ENCODE data around the gene ADORA1. TPM values are rescaled to one million over a fixed set of nuclear protein-coding genes. Genes with fewer than 3 reads are reported as not detected.

ADORA1 gene
- polyA plus RNA-seq, 1 donor: 0.55 TPM

DNA sequence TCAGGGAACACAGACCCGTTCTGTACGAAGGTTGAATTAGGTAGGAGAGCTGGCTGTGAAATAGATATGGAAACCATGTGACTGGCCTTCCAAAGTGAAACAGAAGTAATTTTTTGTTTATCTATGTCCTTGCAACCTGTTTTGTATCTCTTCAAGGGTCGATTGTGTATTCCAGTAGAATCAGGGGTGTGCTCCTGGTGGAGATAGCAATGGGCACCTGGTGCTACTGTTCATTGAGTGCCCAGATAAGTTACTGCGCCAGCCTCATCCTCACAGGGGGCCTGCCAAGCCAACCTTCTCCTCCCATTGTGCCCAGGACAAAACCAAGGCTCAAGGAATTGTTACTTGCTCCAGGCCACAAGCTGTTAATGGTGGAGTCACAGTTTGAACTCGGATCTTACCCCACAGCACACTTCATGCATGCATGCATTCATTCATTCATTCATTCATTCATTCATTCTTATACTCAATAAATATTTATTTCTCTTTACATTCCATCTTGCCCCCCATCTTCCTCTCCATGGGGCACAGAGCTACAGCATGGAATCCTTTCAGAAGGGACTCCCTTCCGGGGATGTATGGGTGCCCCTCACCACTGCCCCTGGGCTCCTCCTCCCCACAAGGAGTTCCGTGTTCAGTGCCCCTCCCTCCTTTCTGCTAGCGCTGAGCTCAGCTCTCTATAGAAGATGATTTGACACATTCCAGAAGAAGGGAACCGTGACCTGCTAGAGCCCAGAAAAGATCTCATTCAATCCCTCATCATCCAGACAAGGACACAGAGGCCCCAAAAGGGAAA lies 24.0 kb downstream of the ADORA1 start:
- no peaks in the 10 kb centered on the region for H3K36me3 ChIP-seq (ENCODE audit: control insufficient read depth, insufficient read depth, low read length)
- no peak overlapping the region for H3K27ac ChIP-seq (ENCODE audit: low read length)
- WGBS (ENCODE audit: insufficient coverage, low lambda C conversion rate): no CpG with 5 or more reads among the region's 9 CpGs
- peaks cover 11% of the 10 kb centered on the region for H3K4me1 ChIP-seq (ENCODE audit: control insufficient read depth, insufficient read depth, low read length)
- no peak overlapping the region for H3K4me3 ChIP-seq (ENCODE audit: low read length)
- no peaks in the 10 kb centered on the region for H3K9me3 ChIP-seq (ENCODE audit: control insufficient read depth, low read depth, low read length)
- no peaks in the 10 kb centered on the region for H3K27me3 ChIP-seq (ENCODE audit: control insufficient read depth, insufficient read depth, low read length)
- no peak for DNase-seq

DNA sequence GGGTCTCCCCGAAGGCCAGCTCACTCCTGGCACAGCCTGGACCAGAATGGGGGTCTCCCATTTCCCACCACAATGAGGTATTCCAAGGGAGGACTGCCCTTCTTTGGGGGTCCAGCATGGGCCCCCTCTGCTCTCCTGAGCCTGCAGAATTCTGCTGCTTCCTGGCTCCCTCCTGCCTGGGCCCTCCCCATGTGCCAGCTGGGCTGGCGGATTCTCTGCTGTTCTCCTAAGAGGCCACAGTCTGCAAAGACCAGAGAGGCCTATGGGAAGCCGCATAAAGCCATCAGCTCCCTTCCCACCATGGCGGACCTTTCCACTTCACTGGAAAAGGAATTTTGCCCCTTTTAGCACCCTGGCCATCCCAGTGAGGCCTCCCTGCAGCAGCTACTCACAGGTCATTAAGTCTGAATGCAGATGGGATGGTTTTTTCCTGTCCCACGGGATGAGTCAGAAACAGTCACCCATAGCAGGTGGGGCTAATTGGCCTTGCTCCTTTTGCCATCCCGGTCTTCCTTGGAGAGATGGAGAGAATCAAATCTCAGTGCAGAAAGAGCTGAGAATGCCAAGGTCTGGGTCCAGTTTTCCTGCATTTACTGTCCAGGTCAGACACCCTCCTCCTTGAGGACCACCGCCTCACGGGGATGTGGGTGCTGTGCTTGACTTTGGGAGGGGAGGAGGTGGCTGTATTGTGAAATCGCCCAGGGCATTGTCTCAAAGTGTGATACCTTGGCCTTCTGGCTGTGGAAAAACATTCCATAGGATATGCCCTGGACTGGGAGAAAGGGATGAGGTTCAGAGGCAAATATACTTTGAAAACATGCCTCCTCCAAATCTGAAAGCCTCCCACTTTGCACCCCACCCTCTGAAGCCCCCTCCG lies 24.9 kb downstream of the ADORA1 start:
- Histone ChIP-seq H3K4me3 (ENCODE audit: low read length) (no peak overlapping the region), H3K36me3 (ENCODE audit: control insufficient read depth, insufficient read depth, low read length) (no peaks in the 10 kb centered on the region), H3K9me3 (ENCODE audit: control insufficient read depth, low read depth, low read length) (no peaks in the 10 kb centered on the region), H3K4me1 (ENCODE audit: control insufficient read depth, insufficient read depth, low read length) (peaks cover 18% of the 10 kb centered on the region), H3K27me3 (ENCODE audit: control insufficient read depth, insufficient read depth, low read length) (no peaks in the 10 kb centered on the region), H3K27ac (ENCODE audit: low read length) (no peak overlapping the region)
- no peak for DNase-seq
- no CpG with 5 or more reads among the region's 10 CpGs for WGBS (ENCODE audit: insufficient coverage, low lambda C conversion rate)

DNA sequence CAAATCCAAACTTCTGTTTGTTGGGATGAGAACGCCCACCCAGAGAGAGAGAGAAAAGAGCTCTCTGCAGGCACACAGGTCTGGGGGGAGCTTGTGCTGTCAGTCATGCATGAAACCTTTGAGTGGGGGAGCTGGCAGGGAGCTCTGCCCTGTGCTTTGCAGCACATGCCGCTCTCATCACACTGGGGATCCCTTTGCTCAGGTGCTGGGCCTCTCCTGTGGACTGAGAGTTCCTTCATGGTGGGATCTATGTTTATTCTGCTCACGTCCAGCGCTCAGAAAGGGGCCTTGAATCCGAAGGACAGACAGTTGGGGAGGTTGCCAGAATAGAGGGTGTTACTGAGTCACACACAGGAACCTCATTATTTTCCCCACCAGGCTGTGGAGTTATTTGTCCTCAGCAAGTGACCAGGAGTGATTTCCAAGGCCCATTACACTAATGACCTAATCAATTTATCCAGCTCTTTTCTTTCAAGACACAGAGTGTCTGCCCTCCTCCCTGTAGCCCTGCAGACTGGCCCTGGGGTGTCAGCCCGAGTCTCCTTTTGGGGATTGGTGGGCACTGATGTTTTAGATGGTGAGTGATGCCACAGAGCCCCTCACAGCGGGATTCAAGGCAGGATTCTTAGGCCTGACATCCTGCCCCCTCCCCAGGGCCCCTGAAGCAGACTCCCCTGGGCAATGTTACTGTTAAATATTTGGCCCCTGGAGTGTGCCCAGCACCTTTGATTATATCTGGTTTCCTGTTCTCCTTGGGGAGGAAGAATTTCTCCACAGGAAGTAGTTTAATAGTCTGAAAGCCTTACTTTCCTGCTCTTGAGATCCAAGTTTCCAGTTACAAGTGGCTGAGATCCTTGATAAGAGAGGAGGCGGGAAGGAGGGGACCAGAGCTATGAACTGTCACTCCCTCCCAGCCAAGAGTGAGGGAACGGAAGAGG lies 25.8 kb downstream of the ADORA1 start:
- Histone ChIP-seq H3K36me3 (ENCODE audit: control insufficient read depth, insufficient read depth, low read length) (no peaks in the 10 kb centered on the region), H3K4me3 (ENCODE audit: low read length) (no peak overlapping the region), H3K9me3 (ENCODE audit: control insufficient read depth, low read depth, low read length) (no peaks in the 10 kb centered on the region), H3K27ac (ENCODE audit: low read length) (no peak overlapping the region), H3K4me1 (ENCODE audit: control insufficient read depth, insufficient read depth, low read length) (peaks cover 18% of the 10 kb centered on the region), H3K27me3 (ENCODE audit: control insufficient read depth, insufficient read depth, low read length) (no peaks in the 10 kb centered on the region)
- WGBS (ENCODE audit: insufficient coverage, low lambda C conversion rate): 70% methylated on average over 2 of the region's 9 CpGs
- DNase-seq: no peak

DNA sequence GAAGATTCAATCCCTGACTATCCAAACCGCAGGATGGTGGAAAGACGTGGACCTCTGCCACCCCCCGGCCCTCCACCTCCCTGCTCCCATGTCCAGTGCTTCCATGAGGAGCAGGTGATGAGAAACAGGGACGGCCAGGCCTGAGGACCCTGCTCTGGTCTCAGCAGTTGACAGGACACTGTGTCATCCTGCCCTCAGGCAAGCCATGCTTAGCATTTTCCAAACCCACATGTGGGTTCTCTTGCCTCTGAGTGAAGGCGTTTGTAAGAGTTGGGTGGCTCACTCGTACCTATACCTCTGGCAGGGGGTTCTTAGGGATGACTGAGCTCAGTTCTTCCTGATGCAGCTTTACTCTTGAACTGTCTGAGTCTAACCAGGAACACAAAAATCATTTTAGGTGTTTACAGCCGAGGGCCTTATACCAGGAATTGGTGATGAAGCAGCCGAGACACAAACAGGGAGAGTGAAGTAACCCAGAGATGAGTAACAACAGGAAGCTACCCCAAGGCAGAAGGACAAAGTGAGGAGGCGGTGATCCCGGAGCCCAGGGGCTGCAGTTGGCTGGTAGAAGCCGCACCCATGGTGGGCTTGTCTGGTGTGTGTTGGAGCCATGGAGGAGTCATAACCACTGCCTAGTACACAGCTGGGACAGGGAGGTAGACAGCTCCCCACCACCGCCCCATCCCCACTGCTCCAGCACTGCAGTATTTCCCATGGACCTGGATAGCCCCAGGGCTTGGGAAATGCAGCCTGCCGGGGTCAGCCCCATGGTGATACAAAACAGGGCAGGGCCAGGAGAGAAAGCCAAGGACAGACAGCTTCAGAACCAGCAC lies 26.7 kb downstream of the ADORA1 start:
- no peaks in the 10 kb centered on the region for H3K36me3 ChIP-seq (ENCODE audit: control insufficient read depth, insufficient read depth, low read length)
- no peaks in the 10 kb centered on the region for H3K9me3 ChIP-seq (ENCODE audit: control insufficient read depth, low read depth, low read length)
- no CpG with 5 or more reads among the region's 13 CpGs for WGBS (ENCODE audit: insufficient coverage, low lambda C conversion rate)
- no peak overlapping the region for H3K4me3 ChIP-seq (ENCODE audit: low read length)
- peaks cover 18% of the 10 kb centered on the region for H3K4me1 ChIP-seq (ENCODE audit: control insufficient read depth, insufficient read depth, low read length)
- no peak for DNase-seq
- no peaks in the 10 kb centered on the region for H3K27me3 ChIP-seq (ENCODE audit: control insufficient read depth, insufficient read depth, low read length)
- no peak overlapping the region for H3K27ac ChIP-seq (ENCODE audit: low read length)

DNA sequence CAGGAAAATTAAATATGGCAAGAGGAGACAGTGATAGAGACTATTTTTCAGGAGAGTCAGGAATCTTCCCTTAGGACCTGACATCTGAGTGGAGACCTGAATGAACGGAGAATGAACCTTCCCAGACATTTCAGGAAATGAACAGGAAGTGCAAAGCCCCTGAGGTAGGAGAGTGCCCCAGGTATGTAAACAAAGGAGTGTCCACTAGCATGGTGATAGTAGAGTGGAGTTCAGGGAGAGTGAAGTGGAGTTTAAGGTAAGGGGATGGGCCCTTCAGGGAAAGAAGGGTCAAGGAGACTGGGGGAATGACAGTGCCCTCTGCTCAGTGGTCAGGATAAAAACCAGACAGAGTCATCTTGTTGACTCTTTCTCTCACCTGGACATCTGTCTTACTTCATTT lies 28.8 kb downstream of the ADORA1 start:
- H3K36me3 ChIP-seq (ENCODE audit: control insufficient read depth, insufficient read depth, low read length): no peaks in the 10 kb centered on the region
- H3K27ac ChIP-seq (ENCODE audit: low read length): no peak overlapping the region
- peak in 1 of 2 donors; percentile 38 for DNase-seq
- no peak overlapping the region for H3K4me3 ChIP-seq (ENCODE audit: low read length)
- no CpG with 5 or more reads among the region's 1 CpG for WGBS (ENCODE audit: insufficient coverage, low lambda C conversion rate)
- H3K4me1 ChIP-seq (ENCODE audit: control insufficient read depth, insufficient read depth, low read length): peaks cover 18% of the 10 kb centered on the region
- no peaks in the 10 kb centered on the region for H3K9me3 ChIP-seq (ENCODE audit: control insufficient read depth, low read depth, low read length)
- H3K27me3 ChIP-seq (ENCODE audit: control insufficient read depth, insufficient read depth, low read length): no peaks in the 10 kb centered on the region

DNA sequence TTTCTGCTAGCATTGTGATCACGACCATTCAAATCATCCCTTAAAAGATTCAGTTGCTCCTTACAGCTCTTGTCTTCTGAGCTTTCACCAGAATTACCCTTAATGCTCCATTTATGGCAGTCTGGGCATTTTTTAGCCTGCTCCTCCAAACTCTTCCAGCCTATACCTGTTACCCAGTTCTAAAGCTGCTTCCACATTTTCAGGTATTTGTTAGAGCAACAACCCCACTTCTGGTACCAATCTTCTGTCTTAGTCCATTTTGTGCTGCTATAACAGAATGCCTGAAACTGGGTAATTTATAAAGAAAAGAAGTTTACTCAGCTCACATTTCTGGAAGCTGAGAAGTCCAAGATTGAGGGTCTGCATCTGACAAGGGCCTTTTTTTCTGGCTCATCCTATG lies 30.9 kb downstream of the ADORA1 start:
- Histone ChIP-seq H3K36me3 (ENCODE audit: control insufficient read depth, insufficient read depth, low read length) (no peaks in the 10 kb centered on the region), H3K4me1 (ENCODE audit: control insufficient read depth, insufficient read depth, low read length) (peaks cover 18% of the 10 kb centered on the region), H3K27ac (ENCODE audit: low read length) (no peak overlapping the region), H3K4me3 (ENCODE audit: low read length) (no peak overlapping the region), H3K9me3 (ENCODE audit: control insufficient read depth, low read depth, low read length) (no peaks in the 10 kb centered on the region), H3K27me3 (ENCODE audit: control insufficient read depth, insufficient read depth, low read length) (peaks cover 2% of the 10 kb centered on the region)
- DNase-seq: no peak
- WGBS (ENCODE audit: insufficient coverage, low lambda C conversion rate): no CpG with 5 or more reads among the region's 1 CpG

DNA sequence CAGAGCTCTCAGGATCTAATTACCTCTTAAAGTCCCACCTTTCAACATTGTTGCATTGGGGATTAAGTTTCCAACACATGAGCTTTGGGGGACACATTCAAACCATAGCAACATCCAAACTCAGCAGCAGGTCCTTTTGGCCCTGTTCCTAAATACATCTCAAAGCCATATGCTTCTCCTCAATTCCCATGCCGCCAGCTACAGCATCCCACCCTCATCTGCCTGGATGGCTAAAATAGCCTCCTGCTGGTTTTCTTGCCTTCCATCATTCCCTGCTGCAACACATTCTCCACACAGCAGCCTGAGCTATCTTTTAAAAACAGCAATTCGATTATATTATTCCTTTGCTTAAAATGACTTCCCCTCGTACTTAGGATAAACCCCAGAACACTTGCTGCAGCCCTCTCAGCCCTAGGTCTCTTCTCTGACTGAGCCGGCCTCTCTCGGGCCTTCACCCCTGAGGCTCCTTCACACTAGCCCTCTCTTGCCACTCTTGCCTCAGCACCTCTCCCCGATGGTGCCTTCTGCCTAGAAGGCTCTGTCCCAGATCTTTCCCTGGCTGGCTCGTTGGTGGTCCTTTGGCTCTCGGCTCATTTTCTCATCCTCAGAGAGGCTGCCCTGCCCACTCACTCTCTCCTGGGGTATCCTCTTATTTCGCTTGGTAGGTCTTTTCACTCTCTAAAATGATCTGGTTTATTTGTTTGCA lies 31.6 kb downstream of the ADORA1 start:
- H3K4me3 ChIP-seq (ENCODE audit: low read length): no peak overlapping the region
- H3K27ac ChIP-seq (ENCODE audit: low read length): no peak overlapping the region
- H3K27me3 ChIP-seq (ENCODE audit: control insufficient read depth, insufficient read depth, low read length): peaks cover 2% of the 10 kb centered on the region
- no peaks in the 10 kb centered on the region for H3K36me3 ChIP-seq (ENCODE audit: control insufficient read depth, insufficient read depth, low read length)
- no CpG with 5 or more reads among the region's 9 CpGs for WGBS (ENCODE audit: insufficient coverage, low lambda C conversion rate)
- H3K9me3 ChIP-seq (ENCODE audit: control insufficient read depth, low read depth, low read length): no peaks in the 10 kb centered on the region
- H3K4me1 ChIP-seq (ENCODE audit: control insufficient read depth, insufficient read depth, low read length): peaks cover 18% of the 10 kb centered on the region
- no peak for DNase-seq

DNA sequence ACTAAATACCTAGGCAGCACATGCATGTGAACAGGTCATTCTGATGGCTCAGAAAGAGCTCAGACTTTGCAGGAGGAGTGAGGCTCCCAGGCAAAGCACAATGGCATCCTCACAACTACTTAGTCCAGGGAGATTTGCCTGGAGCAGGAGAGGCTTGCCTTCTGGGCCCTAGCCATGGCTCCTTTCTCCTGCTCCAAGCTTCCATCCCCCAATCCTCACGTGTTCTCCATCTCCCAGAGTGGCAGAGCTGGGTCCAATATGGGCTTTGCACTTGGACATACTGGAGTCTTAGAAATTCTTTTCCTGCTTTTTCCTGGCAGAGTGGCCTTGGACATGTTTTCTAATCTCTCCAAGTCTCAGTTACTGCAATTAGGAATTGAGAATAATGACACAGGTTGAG lies 32.3 kb downstream of the ADORA1 start:
- H3K4me3 ChIP-seq (ENCODE audit: low read length): no peak overlapping the region
- WGBS (ENCODE audit: insufficient coverage, low lambda C conversion rate): 50% methylated on average over 1 of the region's 1 CpG
- H3K9me3 ChIP-seq (ENCODE audit: control insufficient read depth, low read depth, low read length): no peaks in the 10 kb centered on the region

DNA sequence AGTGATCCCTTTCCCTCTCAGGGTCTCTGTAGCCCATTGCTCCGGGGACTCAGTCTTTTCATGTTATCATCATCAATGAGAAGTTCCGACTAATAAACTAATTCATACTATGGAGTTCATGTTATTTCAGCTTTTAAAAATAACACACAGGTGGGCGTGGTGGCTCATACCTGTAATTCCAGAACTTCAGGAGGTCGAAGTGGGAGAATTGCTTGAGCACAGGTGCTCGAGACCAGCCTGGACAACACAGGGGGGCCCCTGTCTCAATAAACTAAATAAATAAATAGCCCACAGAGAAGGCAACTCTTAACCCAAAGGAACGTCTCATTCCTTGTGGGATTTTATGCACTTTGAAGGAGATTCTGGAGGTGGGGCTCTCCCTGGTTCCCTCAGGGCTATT lies 33.6 kb downstream of the ADORA1 start:
- 80% methylated on average over 1 of the region's 6 CpGs for WGBS (ENCODE audit: insufficient coverage, low lambda C conversion rate)
- no peaks in the 10 kb centered on the region for H3K36me3 ChIP-seq (ENCODE audit: control insufficient read depth, insufficient read depth, low read length)
- no peak for DNase-seq
- H3K27ac ChIP-seq (ENCODE audit: low read length): no peak overlapping the region
- peaks cover 12% of the 10 kb centered on the region for H3K4me1 ChIP-seq (ENCODE audit: control insufficient read depth, insufficient read depth, low read length)
- no peak overlapping the region for H3K4me3 ChIP-seq (ENCODE audit: low read length)
- H3K9me3 ChIP-seq (ENCODE audit: control insufficient read depth, low read depth, low read length): no peaks in the 10 kb centered on the region
- peaks cover 2% of the 10 kb centered on the region for H3K27me3 ChIP-seq (ENCODE audit: control insufficient read depth, insufficient read depth, low read length)

More for the DNA sequence above, 32.3 kb downstream of the ADORA1 start:
- peaks cover 2% of the 10 kb centered on the region for H3K27me3 ChIP-seq (ENCODE audit: control insufficient read depth, insufficient read depth, low read length)
- no peak for DNase-seq
- peaks cover 18% of the 10 kb centered on the region for H3K4me1 ChIP-seq (ENCODE audit: control insufficient read depth, insufficient read depth, low read length)
- no peaks in the 10 kb centered on the region for H3K36me3 ChIP-seq (ENCODE audit: control insufficient read depth, insufficient read depth, low read length)
- no peak overlapping the region for H3K27ac ChIP-seq (ENCODE audit: low read length)
